ENCODE data around the gene ANGEL2.
"Not testable (repeated sequence)": the region's sequence is repeated elsewhere in the genome, so short reads cannot be mapped to it uniquely, and the experiment has no call there.

ANGEL2 gene

DNA sequence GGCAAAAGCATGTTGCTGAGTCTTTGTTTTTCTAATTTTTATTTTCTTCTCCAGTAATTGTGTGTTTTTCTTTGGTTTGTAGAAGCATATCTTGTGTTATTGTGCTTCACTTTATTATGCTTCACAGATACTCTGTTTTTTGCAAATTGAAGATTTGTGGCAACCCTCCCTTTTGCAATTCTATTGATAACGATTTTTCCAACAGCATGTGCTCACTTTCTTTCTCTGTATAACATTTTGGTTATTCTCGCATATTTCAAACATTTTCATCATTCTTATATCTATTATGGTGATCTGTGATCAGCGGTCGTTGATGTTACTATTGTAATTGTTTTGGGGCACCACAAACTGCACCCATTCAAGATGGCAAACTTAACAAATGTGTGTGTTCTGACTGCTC lies 3.8 kb upstream of the ANGEL2 start:
- no peak for DNase-seq (ENCODE audit: low spot score)

DNA sequence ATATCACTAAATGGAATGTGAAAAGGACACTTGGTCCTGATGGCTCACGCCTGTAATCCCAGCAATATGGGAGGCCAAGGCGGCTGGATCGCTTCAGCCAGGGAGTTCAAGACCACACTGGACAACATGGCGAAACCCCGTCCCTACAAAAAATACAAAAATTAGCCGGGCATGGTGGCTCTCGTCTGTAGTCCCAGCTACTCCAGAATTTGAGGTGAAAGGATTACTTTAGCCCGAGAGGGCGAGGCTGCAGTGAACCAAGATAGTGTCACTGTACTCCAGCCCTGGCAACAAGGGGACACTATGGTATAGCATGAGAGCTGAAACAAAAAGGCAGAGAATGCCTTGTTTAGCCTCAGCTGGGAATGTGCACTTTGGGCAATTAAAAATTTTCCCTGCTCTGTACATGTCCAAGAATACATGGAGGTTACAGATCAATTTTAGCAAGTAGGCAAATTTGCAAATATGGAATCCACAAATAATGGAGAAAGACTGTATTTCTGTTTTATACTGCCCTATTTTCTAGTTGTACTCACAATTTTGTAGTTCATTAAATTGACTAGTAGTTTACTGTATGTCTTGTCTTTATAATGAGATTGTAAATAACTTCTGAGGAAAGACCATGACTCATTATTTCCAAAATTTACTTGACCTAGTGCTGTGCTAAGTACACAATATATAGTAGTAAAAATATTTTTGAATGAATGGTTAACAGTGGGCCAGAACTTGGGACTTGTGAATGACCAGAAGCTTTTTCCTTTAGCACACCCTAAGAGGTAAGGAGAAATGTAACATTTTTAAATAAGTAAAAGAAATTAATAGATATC lies 2.0 kb upstream of the ANGEL2 start:
- no peak for DNase-seq (ENCODE audit: low spot score)

DNA sequence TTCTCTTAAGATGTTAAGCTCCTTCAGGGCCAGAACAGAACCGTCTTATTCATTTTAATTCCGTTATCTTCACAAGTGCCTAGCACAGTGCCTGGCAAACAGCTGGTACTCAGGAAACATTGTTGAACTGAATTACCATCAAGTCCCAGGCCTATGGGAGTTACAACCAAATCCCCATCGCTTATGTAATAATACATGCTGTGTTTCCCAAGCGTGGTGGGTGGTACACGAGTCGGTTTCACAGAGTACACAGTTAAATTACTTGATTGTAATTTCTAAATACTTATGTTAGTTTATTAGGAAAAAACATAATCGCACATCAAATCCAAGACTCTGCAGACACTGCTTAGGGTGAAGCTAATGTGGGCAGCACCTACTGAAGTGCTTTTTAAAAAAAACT lies 1.0 kb downstream of the ANGEL2 start:
- peak; percentile 12 for DNase-seq (ENCODE audit: low spot score)

DNA sequence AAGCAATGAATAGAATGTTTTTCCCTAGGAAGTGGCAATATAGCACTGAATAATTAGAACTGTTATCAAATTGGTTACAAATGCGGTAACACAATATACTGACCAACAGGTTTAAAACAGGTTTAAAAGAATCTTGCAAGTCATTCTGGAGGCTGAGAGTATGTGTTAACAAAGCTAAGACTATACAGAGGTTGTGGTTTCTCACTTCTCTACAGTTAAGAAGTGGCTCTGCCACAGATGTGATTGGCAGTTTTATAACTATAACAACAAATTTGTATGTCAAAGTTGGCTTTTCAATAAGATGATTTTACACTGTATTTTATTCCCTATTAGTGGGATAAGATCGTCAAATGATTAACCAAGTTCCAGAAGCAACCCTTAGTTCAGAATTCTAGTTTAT lies 7.1 kb downstream of the ANGEL2 start:
- DNase-seq (ENCODE audit: low spot score): no peak

DNA sequence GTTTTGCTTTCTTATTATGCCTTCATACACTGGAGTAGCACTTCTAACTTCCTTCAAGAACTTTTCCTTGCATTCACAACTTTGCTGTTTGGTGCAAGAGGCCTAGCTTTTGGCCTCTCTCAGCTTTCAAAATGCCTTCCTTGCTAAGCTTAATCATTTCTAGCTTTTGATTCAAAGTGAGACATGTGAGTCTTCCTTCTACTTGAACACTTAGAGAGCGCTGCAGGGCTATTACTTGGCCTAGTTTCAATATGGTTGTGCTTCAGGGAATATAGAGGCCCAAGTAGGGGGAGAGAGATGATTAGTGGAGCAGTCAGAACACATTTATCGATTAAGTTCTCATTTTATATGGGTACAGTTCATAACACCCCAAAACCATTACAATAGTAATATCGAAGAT lies 12.4 kb downstream of the ANGEL2 start:
- no peak for DNase-seq (ENCODE audit: low spot score)

DNA sequence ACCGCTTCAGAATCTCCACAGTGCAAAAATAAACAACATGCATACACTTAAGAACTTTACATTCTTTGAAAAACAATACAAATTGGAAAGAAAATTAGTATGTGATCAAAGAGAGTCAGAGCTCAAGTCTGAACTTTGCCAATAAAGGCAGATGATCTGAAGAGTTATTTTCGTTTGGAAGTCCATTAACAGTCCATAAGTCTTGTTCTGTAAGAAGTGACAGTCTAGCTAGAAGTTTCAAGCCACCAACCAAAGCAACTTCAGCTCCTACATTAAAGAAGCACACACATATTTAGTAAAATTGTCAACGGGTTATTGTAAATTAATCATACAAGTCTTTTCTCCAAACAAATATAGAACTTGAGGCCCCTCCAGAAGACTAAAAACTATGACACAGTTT lies 20.7 kb downstream of the ANGEL2 start:
- DNase-seq (ENCODE audit: low spot score): no peak

DNA sequence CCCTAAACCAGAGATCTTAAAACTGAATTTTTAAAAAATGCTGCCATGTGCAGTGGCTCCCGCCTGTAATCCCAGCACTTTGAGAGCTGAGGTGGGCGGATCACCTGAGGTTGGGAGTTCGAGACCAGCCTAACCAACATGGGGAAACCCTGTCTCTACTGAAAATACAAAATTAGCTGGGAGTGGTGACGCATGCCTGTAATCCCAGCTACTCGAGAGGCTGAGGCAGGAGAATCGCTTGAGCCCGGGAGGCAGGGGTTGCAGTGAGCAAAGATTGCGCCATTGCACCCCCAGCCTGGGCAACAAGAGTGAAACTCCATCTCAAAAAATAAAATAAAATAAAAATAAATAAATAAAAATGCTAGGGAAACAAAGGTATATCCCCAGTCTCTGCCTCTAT lies 21.7 kb downstream of the ANGEL2 start:
- DNase-seq (ENCODE audit: low spot score): not testable (repeated sequence)

DNA sequence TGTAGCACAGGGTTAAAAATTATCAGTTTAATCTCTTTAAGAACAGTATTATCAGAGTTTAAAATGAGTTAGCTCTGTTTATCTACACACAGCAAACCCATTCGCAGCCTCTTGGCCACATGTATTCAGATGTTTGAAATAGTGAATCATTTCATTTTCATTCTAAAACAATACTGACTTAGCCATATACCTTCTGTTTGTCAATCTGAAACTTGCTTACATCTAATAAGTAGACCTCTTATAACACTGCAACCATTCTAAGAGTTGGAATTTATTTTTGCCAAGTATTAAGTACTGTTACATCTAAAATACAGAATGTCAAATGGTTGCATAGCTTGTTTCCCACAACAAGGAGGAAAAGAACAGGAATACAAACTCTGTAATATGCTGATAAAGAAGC lies 25.4 kb downstream of the ANGEL2 start:
- DNase-seq (ENCODE audit: low spot score): no peak

DNA sequence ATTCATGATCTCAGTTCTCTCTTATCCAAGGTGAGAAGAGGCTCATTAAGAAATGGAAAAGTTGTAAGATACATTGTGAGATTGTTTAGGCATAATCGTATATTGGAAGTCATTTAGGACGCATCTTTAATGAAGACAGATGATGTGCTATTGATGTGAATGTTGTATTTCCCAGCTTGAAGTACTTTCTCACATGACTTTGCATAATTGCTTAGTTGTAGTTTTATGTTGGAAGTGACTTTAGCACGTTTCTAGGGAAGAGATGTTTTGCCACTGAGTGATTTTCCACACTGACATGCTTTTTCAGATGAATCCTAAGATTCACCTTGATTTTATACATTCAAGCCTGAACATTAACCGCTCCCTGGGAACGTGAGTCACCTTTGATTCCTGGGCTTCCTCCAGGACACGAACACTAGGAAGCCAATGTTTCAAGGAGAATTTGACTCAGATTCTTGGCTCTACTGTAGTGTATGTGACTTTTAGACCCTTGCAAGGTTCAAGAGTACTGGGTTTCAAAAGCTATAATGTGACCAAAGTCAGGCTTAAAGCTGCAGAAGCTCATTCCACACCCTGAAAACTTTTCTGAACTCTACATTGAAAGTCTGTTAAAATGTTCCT lies 27.9 kb downstream of the ANGEL2 start:
- DNase-seq (ENCODE audit: low spot score): no peak

DNA sequence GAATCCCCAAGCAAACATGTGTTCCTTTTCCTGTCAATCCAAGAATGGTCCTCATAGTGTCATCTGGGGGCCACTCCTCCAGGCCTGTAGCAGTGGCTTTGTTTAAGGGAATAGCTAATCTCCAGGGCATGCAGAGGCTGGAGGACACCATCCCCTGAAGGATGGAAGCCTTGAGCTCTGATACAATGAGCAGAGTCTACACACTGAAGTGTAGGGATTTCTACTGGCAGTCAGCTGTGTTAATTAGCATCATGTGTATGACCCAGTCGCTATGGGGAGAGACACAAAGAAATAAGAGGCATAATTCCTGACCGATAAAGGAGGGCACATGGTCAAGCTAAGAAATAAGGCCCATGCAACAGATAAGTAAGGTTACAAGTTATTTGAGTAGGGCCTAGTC lies 29.1 kb downstream of the ANGEL2 start:
- no peak for DNase-seq (ENCODE audit: low spot score)

DNA sequence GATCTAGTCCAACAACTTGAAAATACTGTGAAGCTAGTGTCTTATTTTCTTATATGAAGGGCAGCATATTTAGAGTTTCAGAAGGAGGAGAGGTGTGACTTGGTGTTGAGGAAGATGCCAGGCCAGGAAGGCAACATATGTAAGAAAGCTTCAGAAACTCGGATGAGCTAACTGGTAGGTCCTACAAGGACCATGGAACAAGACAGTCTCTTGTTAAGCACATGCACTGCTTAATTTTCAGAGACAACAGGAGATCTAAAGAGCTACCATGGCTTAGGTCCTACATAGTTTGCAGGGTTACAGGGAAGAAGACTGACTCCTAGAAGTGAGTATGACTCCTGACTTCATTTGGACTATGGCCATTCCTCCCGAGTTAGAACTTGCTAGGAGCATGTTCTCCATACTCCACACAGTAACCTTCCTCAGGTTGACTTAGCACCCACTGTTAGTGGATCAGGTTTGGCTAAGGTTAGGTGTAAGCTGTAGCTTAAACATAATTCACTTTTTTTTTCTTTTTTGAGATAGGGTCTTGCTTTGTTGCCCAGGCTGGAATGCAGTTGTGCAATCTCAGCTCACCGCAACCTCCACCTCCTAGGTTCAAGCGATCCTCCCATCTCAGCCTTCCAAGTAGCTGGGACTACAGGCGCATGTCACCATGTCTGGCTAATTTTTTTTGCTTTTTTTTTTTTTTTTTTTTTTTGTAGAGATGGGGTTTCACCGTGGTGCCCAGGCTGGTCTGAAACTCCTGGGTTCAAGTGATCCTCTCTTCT lies 31.0 kb downstream of the ANGEL2 start:
- no peak for DNase-seq (ENCODE audit: low spot score)

DNA sequence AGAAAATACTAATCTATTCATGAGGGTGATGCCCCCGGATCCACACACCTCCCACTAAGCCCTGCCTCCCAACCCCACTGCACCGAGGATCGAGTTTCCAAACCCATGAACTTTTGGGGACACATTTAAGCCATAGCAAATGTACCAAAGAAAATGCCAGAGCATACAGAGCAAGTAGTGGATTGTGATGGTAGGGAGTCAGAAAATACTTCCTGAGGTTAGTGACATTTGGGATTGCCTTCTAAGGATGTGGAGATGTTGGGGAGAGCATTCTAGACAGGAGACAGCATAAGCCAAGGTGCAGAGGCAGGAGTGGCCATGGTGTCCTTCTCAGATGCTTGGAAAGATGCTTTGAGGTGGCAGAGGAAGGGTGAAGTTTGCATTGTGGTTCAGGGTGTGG lies 32.2 kb downstream of the ANGEL2 start:
- no peak for DNase-seq (ENCODE audit: low spot score)

DNA sequence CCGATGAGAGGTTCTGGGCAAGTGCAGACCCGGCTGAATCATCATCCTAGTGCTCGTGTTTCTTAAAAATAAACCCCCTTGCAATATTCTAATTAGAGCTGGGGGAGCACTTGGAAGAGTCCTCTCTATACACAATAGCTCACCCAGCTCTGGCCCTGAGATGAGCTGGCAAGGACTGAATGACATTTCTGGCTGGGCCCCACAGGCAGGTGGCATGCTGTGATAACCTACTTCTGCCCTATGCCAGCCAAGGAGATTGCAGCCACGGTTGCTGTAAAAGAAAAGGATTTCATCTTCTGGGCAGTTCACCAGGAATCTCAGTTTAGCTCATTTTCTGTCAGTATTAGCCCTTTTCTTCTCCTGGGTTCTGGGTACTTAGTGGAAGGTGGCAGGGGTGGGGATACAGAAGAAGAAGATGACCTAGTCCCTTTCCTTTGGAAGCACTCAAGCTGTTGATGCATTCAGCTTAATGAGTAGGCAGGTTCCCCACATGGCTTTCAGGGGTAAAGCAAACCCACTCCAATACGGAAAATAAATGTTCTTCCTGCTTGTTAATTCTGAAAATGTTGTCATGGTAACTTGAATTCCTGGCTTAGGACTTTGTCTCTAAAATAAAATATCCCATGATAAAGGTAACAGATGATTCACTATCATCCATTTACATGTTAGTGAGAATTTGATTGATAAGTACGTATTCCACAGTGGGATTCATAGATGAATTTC lies 33.1 kb downstream of the ANGEL2 start:
- DNase-seq (ENCODE audit: low spot score): no peak

DNA sequence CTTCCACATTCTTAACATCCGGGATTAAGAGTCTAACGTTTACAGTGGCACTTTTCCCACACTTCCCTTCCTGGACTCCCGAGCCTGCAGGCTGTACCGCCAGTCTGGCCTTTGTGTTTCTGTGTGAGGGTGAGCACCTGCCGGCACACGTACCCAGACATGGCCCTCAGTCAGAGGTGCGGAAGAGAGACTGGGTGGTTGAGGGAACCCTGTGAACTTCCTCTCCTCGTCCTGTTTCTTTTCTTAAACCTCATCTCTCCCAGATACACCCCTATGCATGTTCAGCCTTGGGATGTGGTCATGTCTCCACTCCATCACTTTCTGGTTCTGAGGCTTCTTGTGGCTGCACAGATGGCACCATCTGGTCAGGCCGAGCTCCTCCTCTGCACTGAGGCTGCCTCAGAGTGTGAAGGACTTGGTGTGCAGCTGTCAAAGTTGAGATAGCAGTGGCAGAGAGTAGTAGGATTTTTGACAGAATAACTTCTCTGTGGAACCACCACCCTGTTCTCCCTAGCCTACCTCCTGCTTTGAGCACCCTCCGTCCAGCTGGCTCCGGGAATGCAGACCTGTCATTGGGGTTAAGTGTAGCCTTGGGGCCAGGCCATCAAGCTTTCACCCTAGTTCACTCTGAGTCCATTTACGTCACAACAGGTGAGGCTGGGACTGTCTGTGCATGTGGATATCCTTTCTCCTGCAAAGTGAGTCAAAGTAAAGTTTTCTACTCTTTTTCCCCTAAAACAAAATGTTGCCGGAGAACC lies 33.9 kb downstream of the ANGEL2 start:
- no peak for DNase-seq (ENCODE audit: low spot score)

DNA sequence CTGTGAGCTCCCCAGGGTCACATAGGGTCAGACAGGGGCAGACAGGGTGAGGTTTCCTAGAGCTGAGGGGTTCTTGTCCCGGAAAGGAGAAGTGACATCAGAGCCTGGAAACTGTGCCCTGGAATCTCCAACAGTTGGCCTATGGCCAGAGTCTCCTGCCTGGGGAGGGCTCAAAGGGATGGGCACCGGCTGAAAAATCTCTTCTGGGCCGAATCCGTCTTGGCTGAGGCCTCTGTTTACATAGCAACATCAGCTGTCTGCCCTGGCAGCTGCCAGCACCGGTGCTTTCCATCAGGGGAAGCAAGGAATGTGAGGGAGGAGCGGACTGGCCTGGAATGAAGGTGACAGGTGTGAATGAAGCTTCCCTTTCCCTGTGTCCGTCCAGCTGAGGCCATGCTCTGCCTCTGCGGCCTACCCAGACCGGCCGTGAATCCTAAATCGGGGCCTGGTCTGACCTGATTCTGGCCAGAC lies 34.6 kb downstream of the ANGEL2 start:
- DNase-seq (ENCODE audit: low spot score): no peak

DNA sequence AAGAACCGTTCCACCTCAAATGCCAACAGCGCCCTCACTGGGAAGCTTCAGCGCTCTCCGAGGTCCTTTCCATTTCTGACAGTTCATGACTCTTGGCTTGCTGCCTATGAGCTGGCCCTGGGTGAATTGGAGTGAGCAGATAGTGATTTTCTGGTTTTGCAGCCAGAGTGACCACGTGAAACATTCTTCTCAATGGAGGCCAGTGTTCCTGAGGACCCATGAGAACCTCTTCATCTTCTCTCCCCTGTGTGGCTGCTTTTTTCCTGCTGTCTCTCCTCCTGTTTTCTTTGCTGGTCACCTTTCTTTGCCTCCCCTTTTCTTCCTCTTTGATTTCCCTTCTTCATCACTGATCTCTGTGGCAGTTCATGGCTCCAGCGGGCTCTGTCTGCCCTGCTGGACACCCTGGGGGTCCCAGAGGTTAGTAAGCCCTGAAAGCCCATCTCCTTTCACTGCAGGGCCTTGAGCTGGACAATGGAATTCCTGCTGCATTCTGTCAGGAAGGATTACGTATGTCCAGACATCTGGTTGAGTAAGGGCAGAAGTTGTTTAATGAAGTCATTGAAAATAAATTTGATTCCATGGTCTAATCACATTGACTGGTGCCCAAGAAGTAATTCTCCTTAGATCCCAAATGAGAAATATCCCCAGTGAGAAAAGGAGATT lies 35.4 kb downstream of the ANGEL2 start:
- no peak for DNase-seq (ENCODE audit: low spot score)

DNA sequence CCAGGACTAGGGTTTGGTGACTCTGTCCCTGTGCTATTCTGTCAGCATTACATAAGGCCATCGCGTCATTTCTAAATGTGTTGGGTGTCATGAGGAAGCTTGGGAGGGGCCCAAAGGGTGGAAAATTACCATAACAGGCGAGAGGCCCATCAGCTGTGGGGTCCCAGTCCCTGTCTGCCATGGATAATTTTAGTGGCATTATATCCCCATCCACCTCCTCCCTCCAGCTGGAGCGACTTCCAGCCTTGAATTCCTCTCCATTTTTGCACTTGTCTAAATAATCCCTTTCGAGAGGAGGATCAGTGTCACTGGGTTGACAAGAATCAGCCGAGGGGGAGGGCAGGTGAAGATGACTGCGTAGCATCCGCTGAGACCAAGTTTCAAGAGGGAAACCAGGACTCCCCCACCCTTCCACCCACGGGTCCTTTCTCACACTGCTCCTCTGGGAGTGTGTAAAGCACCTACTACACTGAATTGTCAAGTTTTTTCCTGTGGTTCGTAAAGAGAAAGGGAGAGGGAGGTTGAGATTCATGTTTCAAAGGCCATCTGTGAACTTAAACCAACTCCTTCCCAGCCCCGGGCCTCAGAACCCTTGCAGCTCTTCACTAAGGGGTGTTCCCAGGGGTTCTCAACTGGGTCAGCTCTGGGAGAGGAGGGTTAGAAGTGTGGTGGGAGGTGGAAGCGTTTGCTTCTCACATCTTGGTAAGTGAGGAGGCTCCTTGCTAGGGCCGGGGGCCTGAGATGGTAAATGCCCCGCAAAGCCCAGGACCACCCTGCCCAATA lies 36.1 kb downstream of the ANGEL2 start:
- DNase-seq (ENCODE audit: low spot score): no peak

DNA sequence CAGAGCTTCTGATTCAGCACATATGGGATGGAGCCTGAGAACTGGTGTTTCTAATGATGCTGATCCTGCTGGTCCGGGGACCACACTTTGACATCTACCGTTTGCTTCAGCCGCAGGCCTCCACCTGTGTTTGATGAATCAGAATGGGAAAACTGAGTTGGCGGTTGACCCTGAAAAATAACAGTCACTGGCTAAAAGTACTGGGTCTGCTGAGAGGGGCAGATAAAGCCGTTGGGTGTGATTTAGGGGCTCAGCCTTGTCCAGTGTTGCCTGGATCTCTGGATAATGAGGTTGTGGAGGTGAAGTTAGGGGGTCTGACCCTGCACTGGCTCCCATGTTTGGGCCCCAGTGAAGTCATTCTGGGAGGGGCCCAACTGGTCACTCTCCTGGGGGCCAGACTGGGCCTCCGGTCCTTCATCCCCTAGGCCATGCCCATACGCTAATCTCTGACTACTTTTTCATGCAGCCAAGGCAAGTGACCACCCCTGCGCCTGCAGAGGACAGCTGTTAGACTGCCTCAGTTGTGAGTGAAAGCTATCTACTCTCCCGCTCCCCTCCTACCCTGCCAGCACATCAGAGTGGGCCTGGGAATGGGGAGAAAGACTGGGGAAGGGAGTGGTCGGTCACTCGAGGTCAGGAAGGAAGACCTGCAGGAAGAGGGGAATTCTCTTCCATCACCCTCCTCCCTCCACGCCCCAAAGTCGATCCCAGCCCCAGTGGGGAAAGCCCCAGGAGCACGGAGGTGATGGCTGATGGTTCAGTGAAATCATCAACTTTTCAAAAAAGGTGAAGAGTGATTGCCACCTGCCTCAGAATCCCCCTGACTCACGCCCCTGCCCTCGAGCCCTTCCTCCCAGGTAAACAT lies 37.7 kb downstream of the ANGEL2 start:
- DNase-seq (ENCODE audit: low spot score): no peak

DNA sequence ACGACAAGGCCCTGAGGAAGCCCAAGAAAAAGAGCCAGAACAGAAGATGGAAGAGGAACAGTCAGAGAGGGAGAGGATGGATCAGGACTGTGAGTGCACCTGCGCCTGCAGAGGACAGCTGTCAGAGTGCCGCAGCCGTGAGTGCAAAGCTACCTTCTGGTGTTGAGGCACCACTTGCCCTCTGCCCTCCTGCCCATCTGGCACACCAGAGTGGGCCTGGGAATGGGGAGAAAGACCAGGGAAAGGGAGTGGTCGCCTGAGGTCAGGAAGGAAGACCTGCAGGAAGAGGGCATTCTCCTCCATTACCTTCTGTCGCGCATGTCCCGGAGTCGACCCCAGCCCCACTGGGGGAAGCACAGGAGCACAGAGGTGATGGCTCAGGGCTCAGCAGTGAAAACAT lies 39.1 kb downstream of the ANGEL2 start:
- DNase-seq (ENCODE audit: low spot score): no peak

Data from kidney capillary endothelial cell (primary cell).